Stimulated activated naive CD4-positive, alpha-beta T cell treated with Interleukin-2 at 50 U/mL for 16 hours (primary cell): ENCODE measurements around the gene HDAC1.
"Not testable (repeated sequence)": the region's sequence is repeated elsewhere in the genome, so short reads cannot be mapped to it uniquely, and the experiment has no call there.

Source experiments
- DNase-seq: peaks from one replicate; lab custom pipeline; 2025; lab: John Stamatoyannopoulos, UW

Gene HDAC1

GRCh38 chr1:32274646-32275340 lies 17.1 kb upstream of the HDAC1 start:
- DNase-seq = no peak

GRCh38 chr1:32275424-32275823 lies 16.5 kb upstream of the HDAC1 start:
- DNase-seq = no peak

- no peak for DNase-seq
These were observed 15.7 kb upstream of the HDAC1 start for GRCh38 chr1:32276032-32276782.

GRCh38 chr1:32284777-32285176 lies 7.1 kb upstream of the HDAC1 start:
- DNase-seq = not testable (repeated sequence)

- DNase-seq = no peak
These were observed 6.2 kb upstream of the HDAC1 start for GRCh38 chr1:32285658-32286057.

- DNase-seq = no peak
These were observed 5.1 kb upstream of the HDAC1 start for GRCh38 chr1:32286763-32287162.

- no peak for DNase-seq
These were observed 2.6 kb upstream of the HDAC1 start for GRCh38 chr1:32289256-32289655.

- DNase-seq = no peak
These were observed 657 bp upstream of the HDAC1 start for GRCh38 chr1:32291145-32291707.

GRCh38 chr1:32298211-32298610 lies 6.3 kb downstream of the HDAC1 start:
- DNase-seq = not testable (repeated sequence)

GRCh38 chr1:32299327-32299726 lies 7.4 kb downstream of the HDAC1 start:
- DNase-seq = no peak

GRCh38 chr1:32303358-32303757 lies 11.5 kb downstream of the HDAC1 start:
- DNase-seq = no peak

- DNase-seq = no peak
These were observed 12.2 kb downstream of the HDAC1 start for GRCh38 chr1:32303997-32304622.

GRCh38 chr1:32305310-32305709 lies 13.4 kb downstream of the HDAC1 start:
- DNase-seq = no peak

- no peak for DNase-seq
These were observed 15.4 kb downstream of the HDAC1 start for GRCh38 chr1:32307324-32307723.

GRCh38 chr1:32309960-32310359 lies 18.1 kb downstream of the HDAC1 start:
- DNase-seq = no peak

GRCh38 chr1:32311709-32312393 lies 20.0 kb downstream of the HDAC1 start:
- DNase-seq = no peak

- no peak for DNase-seq
These were observed 25.0 kb downstream of the HDAC1 start for GRCh38 chr1:32316903-32317277.

GRCh38 chr1:32318127-32318869 lies 26.4 kb downstream of the HDAC1 start:
- no peak for DNase-seq

GRCh38 chr1:32321712-32322291 lies 29.9 kb downstream of the HDAC1 start:
- no peak for DNase-seq

GRCh38 chr1:32327204-32327603 lies 35.3 kb downstream of the HDAC1 start:
- no peak for DNase-seq

- DNase-seq = no peak
These were observed 38.1 kb downstream of the HDAC1 start for GRCh38 chr1:32329931-32330466.
